GM12891 (cell line): ENCODE data around the gene PCNX2.

ENCODE experiments used
- POLR2A ChIP-seq: IDR thresholded peaks from 2 replicates; pipeline ENCODE4 v1.6.1; 2011; ENCODE audit warnings: low read depth, low read length, control low read depth
- POLR2AphosphoS5 ChIP-seq: IDR thresholded peaks from 2 replicates; pipeline ENCODE4 v1.6.1; 2011; ENCODE audit warnings: low read depth, low read length, control low read depth
- POU2F2 ChIP-seq: IDR thresholded peaks from 2 replicates; pipeline ENCODE4 v1.6.1; 2011; ENCODE audit warnings: low read depth, mild to moderate bottlenecking, control low read depth, low read length, moderate library complexity
- SPI1 ChIP-seq: IDR thresholded peaks from 2 replicates; pipeline ENCODE4 v1.6.1; 2011; ENCODE audit warnings: low read depth, low read length, control low read depth
- TAF1 ChIP-seq: IDR thresholded peaks from 2 replicates; pipeline ENCODE4 v1.6.1; 2011; ENCODE audit warnings: low read depth, low read length, control low read depth

GRCh38 chr1:233157245-233157644, 138.3 kb downstream of the PCNX2 start:
- TF ChIP-seq POLR2AphosphoS5 (no peak), POLR2A (no peak), TAF1 (no peak), POU2F2 (no peak), SPI1 (no peak)
